Fibroblast of mammary gland (primary cell): ENCODE measurements around the gene KHNYN.
A peak's percentile ranks its signal among the peaks of the same experiment; 100 is the strongest.

ENCODE experiments used
- DNase-seq: peaks from one replicate; pipeline ENCODE4 v3.0.0-alpha.2; 2010; ENCODE audit warnings: low read depth
- H3K4me3 ChIP-seq: 2 replicates; pipeline ENCODE4 v1.5.1; 2011; ENCODE audit warnings: low read depth, mild to moderate bottlenecking, low read length, moderate library complexity; ENCODE audit not compliant: control insufficient read depth
- CTCF ChIP-seq: conservative IDR thresholded peaks from 2 replicates; pipeline ENCODE4 v1.5.1; 2011; ENCODE audit warnings: low read depth, low read length, inconsistent platforms; ENCODE audit not compliant: control insufficient read depth, insufficient read depth

Gene KHNYN

DNA sequence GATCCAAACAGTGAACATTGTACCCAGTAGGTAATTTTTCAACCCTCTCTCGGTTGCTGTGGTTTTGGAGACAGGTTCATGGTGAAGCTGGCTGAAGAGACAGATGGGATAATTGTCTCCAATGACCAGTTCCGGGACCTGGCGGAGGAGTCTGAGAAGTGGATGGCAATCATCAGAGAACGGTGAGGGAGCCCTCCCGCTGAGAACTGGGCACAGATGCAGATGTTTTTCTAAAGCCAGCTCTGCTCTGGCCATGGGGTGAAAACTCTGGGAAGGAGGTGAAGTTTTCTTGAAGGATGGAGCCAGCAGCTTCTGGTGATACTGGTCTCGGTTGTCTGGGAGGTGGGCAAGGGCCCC is 6.2 kb downstream of the KHNYN start:
- no peak for TF ChIP-seq CTCF
- no peak overlapping the region for H3K4me3 ChIP-seq
- no peak for DNase-seq

DNA sequence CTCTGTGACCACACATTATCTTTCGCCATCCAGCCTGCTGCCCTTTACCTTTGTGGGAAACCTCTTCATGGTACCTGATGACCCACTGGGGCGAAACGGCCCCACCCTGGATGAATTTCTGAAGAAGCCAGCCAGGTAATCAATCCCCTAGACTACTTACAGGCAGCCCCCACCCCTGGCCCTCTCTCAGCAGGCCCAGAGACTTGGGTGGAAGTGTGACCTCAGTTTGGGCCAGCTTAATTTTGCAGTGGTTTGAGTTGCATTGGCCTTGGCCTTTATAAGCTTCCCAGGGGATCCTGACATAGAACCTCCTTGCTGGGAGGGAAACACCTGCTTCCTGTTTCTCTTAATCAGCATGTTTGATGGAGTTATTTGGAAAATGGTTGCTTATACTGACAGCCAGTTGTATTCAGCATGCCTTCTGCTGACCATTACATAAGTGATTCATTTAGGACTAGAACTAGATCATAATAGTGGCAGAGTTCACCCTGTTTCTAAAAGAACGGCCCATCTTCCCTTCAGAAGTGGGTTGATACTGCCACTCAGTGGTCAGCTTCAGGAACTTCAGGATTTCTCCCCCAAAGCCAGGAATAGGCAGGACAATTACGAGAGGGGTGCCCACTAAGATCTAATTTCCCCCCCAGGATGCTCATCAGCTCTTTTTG is 6.7 kb downstream of the KHNYN start:
- TF ChIP-seq CTCF = peak; percentile 85
- peak; percentile 92 for DNase-seq
- H3K4me3 ChIP-seq = no peak overlapping the region

DNA sequence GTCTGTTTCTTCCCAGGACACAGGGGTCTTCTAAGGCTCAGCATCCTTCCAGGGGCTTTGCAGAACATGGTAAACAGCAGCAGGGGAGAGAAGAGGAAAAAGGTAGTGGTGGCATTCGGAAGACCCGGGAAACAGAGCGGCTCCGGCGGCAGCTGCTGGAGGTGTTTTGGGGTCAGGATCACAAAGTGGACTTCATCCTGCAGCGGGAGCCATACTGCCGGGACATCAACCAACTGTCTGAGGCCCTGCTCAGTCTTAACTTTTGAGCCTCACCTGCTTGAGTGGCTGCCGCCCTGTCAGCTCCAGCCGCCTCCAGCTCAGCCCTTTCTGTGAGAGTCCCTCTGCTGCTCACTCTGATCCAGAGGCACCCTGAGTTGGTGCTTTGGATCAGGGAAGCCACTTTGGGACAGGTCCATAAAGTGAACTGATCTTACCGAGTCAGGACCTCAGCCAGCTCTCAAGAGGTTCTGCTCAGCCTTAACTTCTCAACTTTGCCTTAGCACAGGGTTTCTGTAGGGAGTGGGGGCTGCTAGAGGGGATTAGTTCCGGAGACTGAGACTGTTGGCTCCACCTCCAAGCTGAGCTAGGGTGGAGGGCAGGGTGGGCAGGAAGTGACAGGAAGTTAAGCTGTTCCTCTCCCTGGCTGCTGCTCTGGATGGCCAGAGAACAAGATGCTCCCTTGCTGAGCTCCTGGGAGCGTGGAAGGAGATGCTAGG is 7.4 kb downstream of the KHNYN start:
- DNase-seq = no peak
- TF ChIP-seq CTCF = no peak
- H3K4me3 ChIP-seq = no peak overlapping the region

- TF ChIP-seq CTCF = no peak
- H3K4me3 ChIP-seq = no peak overlapping the region
- DNase-seq = no peak
Observed at GRCh38 chr14:24437736-24438067, 7.9 kb downstream of the KHNYN start.

GRCh38 chr14:24438223-24439097 is 8.7 kb downstream of the KHNYN start:
- H3K4me3 ChIP-seq = no peak overlapping the region
- TF ChIP-seq CTCF = no peak
- DNase-seq = no peak

DNA sequence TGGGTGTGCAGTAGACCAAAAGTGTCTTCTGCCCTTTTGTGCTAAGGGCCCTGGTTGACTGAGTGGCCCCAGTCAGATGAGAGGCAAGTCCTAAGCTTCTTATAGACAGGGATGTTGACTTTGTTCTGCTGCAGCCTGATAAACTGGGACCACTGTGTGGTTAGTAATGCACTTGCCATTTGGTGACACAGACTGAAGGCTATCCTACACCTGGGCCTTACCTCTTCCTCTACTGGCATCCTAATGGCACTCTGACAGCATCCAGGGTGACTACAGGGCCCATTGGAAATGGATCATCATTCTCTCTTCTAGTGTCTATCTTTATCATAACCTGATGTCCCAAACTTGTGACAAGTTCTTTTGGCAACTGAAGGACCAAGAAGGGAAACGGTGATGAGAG is 9.5 kb downstream of the KHNYN start:
- TF ChIP-seq CTCF = no peak
- no peak overlapping the region for H3K4me3 ChIP-seq
- no peak for DNase-seq
